Measurements from ENCODE around the gene DDAH1. TPM values are rescaled to one million over a fixed set of nuclear protein-coding genes. Genes with fewer than 3 reads are reported as not detected.

DDAH1 gene
- total RNA-seq, 1 experiment from 2014 or later, result 87.9 TPM

GRCh38 chr1:85268801-85269585 is 196.0 kb downstream of the DDAH1 start:
- H3K27ac Mint-ChIP-seq (ENCODE audit: unreplicated experiment), result peak overlapping the region; percentile 76
- TF ChIP-seq CTCF (IDR thresholded peaks at IDR 0.05; ENCODE audit: insufficient read depth in 1 of 2, low read depth in 1 of 2, low read length in 1 of 2, severe bottlenecking in 1 of 2, unreplicated experiment in 1 of 2), result no peak
- peak overlapping the region; percentile 39 for H3K4me3 Mint-ChIP-seq (ENCODE audit: unreplicated experiment)
- no peaks in the 10 kb centered on the region for H3K27me3 ChIP-seq (replicated peaks; ENCODE audit: control insufficient read depth, insufficient read depth, low read length)
- intact Hi-C loops (cut with micrococcal nuclease; ENCODE audit: unreplicated experiment), result no loop called here
- peaks cover 35% of the 10 kb centered on the region for H3K4me1 Mint-ChIP-seq (ENCODE audit: low read depth, unreplicated experiment)
- H3K9me3 Mint-ChIP-seq (ENCODE audit: unreplicated experiment), result no peaks in the 10 kb centered on the region
- DNase-seq, result no peak
- H3K4me3 ChIP-seq (ENCODE audit: low read depth, low read length), result no peak overlapping the region
- H3K4me1 ChIP-seq, result peaks cover 24% of the 10 kb centered on the region
- ChIA-PET POLR2A (no interaction called here), CTCF (no interaction called here)
- BruUV-seq (replicated peaks), result no TSS peak
- no peaks in the 10 kb centered on the region for H3K36me3 ChIP-seq (ENCODE audit: control insufficient read depth, insufficient read depth, low read length)
- H3K36me3 Mint-ChIP-seq (ENCODE audit: insufficient read depth, unreplicated experiment), result peaks cover 43% of the 10 kb centered on the region
- no peaks in the 10 kb centered on the region for H3K27me3 Mint-ChIP-seq (ENCODE audit: insufficient read depth, unreplicated experiment)
- no peaks in the 10 kb centered on the region for H3K9me3 ChIP-seq

Other genes with a start within 250 kb of the DDAH1 start
- gene C1orf52, start 205.5 kb downstream of the DDAH1 start, total RNA-seq (2022), result 30.4 and 30.7 TPM in 2 replicates
- gene BCL10, start 188.5 kb downstream of the DDAH1 start, total RNA-seq (2022), result 18.1 and 18.6 TPM in 2 replicates
- 87.4 and 88.8 TPM in 2 replicates for gene CCN1, start 115.6 kb upstream of the DDAH1 start, total RNA-seq (2022)
- gene ZNHIT6, start 243.3 kb upstream of the DDAH1 start, total RNA-seq (2022), result 13.9 and 16.1 TPM in 2 replicates

All from Caco-2 (cell line).